Stimulated activated naive CD8-positive, alpha-beta T cell treated with anti-CD3 and anti-CD28 coated beads, Interleukin-15, Interleukin-2, amounts not matched to agents 100 ng/mL and 50 ng/mL, for 24 hours (primary cell): ENCODE results near the gene RRP8.

Experiments used
- H3K27ac Mint-ChIP-seq: one replicate; pipeline ENCODE4 v1.8.0; 2021; ENCODE audit warnings: mild to moderate bottlenecking, mixed read lengths
- H3K27me3 Mint-ChIP-seq: one replicate; pipeline ENCODE4 v1.8.0; 2021; ENCODE audit warnings: mixed read lengths
- H3K36me3 Mint-ChIP-seq: one replicate; pipeline ENCODE4 v1.8.0; 2021; ENCODE audit warnings: low read depth, mixed read lengths
- H3K4me1 Mint-ChIP-seq: one replicate; pipeline ENCODE4 v1.8.0; 2021; ENCODE audit warnings: low read depth, mixed read lengths
- H3K4me3 Mint-ChIP-seq: one replicate; pipeline ENCODE4 v1.8.0; 2021; ENCODE audit warnings: mild to moderate bottlenecking, mixed read lengths
- H3K9me3 Mint-ChIP-seq: one replicate; pipeline ENCODE4 v1.8.0; 2021; ENCODE audit warnings: mixed read lengths

RRP8 gene

DNA sequence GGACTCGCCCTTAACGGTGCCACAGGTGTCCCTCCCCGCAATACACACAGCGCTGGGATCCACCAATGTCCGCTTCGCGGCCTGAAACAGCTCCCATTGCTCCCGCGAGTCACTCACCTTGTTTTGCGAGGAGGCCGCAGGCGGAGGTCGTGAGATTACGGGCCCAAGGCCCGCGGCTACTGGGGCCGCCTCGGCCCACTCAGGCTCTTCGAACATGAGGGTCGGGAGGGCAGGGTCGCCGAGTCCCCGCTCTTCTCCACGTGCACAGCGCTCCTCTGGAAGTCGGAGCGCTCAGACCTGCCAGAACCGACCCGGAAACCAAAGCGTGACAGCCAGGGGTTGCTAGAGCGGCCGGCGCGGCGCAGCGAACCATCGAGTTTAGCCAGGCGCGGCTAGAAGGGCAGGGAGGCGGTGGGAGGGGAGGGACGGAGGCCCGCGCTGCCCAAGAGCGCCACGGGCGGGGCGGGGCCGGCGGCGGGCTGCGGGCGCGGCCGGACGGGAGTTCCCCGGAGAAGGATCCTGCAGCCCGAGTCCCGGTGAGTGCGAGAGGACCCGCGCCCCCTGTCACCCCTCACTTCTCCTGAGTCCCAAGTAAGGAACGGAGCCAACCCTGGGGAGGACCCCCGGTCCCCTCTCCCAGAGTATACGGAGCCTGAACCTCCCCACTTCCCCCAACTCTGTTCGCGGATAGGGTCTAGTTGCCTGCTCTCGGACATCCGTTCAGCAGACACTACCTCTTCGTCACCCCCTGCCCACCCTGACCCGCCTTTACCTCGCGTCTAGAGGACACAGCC, at the start of gene RRP8, which contains the start of gene ILK:
Gene RRP8, minus strand, starts transcription at position 330 of the 794 bp plus-strand sequence. Its CDS starts 114 bp downstream, at position 216.
Gene ILK, plus strand, starts transcription at position 488 of the 794 bp plus-strand sequence. CDS start 498 bp downstream, outside the sequence.
- Mint-ChIP-seq H3K27me3 (no peaks in the 10 kb centered on the region), H3K36me3 (peaks cover 29% of the 10 kb centered on the region)

DNA sequence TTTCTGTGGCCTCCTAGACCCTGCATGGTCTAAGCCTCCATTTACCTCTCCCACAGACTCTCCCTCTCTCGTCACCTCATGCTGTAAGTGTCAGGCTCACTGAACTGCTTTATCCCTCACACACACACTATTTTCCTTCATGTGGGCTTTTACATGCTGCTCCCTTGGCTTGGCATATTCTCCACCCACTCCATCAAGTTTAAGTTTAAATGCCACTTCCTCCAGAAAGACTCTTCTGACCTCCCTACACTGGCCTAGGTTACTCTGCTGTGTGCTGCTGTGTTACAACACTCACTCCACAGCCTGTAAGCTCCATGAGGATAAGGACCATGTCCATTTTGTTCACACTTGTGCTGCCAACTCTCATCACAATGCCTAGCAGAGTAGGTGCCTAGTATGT, 49.7 kb upstream of the RRP8 start:
- no peak overlapping the region for H3K27ac Mint-ChIP-seq
- no peak overlapping the region for H3K4me3 Mint-ChIP-seq
- H3K4me1 Mint-ChIP-seq: peaks cover 4% of the 10 kb centered on the region
- no peaks in the 10 kb centered on the region for H3K9me3 Mint-ChIP-seq
- no peaks in the 10 kb centered on the region for H3K36me3 Mint-ChIP-seq
- peaks cover 13% of the 10 kb centered on the region for H3K27me3 Mint-ChIP-seq

More for the DNA sequence above, at the start of gene RRP8, which contains the start of gene ILK:
- Mint-ChIP-seq H3K4me1 (peaks cover 27% of the 10 kb centered on the region), H3K9me3 (no peaks in the 10 kb centered on the region), H3K4me3 (no peak within 1 kb of the TSS), H3K27ac (no peak within 1 kb of the TSS)

DNA sequence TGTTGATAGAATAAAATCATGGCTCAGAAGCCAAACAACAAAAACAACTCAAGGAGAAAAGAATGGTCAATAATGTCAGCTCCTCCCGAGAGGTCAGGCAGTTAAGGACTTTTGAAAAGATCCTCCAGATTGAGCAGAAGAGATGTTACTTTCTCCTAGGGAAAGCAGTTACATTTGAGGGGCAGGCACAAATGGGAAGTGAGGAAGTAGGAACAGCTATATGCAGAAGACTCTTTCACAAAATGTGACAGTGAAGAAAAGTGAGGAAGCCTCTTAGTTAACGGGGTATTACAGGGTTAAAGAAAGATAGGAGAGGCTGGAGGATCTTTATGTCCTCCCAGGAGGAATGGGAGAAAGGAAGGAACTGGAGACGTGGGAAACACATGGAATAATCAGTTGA, 48.8 kb upstream of the RRP8 start:
- H3K4me3 Mint-ChIP-seq: no peak overlapping the region
- H3K27ac Mint-ChIP-seq: no peak overlapping the region
- no peaks in the 10 kb centered on the region for H3K9me3 Mint-ChIP-seq
- H3K27me3 Mint-ChIP-seq: peaks cover 13% of the 10 kb centered on the region
- H3K36me3 Mint-ChIP-seq: no peaks in the 10 kb centered on the region
- H3K4me1 Mint-ChIP-seq: peaks cover 4% of the 10 kb centered on the region

DNA sequence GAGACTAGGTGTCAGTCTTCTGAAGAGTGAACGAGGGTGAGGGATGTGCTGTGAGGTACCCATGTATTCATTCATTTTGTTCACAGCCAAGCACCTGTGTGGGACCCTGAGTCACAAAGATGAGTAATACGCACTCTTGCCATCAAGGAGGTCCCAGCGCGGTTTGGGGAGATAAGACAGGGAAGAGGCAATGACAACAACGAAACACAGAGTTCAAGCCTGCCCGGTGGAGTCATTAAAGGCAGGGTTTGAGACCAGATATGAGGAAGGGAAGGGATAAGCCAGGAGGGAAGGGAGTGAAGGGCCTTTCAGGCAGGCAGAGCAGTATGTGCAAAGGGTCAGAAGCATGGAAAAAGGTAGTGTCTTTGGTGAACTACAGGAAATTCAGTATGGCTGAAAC, 47.6 kb upstream of the RRP8 start:
- Mint-ChIP-seq H3K4me1 (peaks cover 1% of the 10 kb centered on the region), H3K4me3 (no peak overlapping the region), H3K36me3 (no peaks in the 10 kb centered on the region), H3K27me3 (peaks cover under 1% of the 10 kb centered on the region), H3K27ac (no peak overlapping the region), H3K9me3 (no peaks in the 10 kb centered on the region)

DNA sequence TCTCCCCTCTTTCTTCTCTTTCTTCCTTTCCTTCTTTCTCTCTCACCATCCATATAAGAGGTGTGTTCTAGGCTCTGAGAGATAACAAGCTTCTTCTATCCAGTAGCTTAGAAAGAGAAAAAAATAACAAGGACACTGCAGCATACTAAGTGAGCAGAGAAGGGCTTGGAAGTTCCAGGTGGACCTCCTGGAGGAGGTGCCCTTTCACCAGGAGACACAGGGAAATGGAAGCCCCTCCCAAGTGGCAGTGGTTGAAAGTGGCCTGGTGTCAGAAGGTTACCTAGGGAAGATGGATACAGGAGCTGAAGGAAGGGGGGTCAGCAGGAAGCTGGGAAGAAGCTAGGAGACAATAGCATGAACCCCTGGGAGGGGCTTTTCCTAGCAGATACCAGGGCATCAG, 46.7 kb upstream of the RRP8 start:
- Mint-ChIP-seq H3K27ac (no peak overlapping the region), H3K4me1 (no peaks in the 10 kb centered on the region), H3K4me3 (no peak overlapping the region), H3K36me3 (no peaks in the 10 kb centered on the region), H3K9me3 (no peaks in the 10 kb centered on the region), H3K27me3 (no peaks in the 10 kb centered on the region)

DNA sequence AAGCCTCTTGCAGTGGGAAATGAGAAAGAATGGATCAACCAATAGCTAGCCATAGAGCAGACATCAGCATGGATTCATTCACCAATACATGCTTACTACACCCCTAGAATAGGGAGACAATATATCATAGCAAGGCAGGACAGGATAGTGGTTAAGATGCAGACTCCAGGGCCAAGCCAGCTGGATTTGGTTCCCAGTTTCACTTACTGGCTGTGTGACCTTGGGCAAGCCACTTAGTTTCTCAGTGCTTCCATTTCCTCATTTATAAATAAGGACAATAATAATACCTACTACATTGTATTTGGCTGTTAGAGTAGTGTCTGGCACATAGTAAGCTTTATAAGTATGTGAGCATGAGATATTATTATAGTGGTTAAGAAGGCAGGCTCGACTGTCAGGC, 45.1 kb upstream of the RRP8 start:
- Mint-ChIP-seq H3K9me3 (no peaks in the 10 kb centered on the region), H3K27me3 (no peaks in the 10 kb centered on the region), H3K27ac (no peak overlapping the region), H3K4me1 (no peaks in the 10 kb centered on the region), H3K4me3 (no peak overlapping the region), H3K36me3 (no peaks in the 10 kb centered on the region)

DNA sequence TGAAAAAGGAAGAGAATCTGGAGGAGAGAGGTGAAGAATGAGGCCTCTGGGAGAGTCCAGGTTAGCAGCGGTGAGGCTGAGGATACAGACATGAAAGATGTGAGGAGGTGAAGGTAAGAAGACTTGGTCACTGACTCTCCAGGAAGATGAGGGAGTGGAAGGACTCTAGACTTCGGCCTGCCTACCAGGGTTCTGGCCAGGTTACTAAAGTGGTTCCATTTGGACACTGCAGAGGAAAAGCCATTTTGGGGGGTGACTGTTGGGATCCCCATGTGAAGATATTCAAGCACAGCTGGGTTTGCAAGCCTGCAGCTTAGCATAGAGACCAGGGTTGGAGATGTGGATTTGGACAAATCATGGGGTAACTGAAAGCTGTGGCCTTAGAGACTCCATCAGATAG, 44.4 kb upstream of the RRP8 start:
- Mint-ChIP-seq H3K27me3 (no peaks in the 10 kb centered on the region), H3K36me3 (no peaks in the 10 kb centered on the region), H3K9me3 (no peaks in the 10 kb centered on the region), H3K4me1 (no peaks in the 10 kb centered on the region), H3K4me3 (no peak overlapping the region), H3K27ac (no peak overlapping the region)

DNA sequence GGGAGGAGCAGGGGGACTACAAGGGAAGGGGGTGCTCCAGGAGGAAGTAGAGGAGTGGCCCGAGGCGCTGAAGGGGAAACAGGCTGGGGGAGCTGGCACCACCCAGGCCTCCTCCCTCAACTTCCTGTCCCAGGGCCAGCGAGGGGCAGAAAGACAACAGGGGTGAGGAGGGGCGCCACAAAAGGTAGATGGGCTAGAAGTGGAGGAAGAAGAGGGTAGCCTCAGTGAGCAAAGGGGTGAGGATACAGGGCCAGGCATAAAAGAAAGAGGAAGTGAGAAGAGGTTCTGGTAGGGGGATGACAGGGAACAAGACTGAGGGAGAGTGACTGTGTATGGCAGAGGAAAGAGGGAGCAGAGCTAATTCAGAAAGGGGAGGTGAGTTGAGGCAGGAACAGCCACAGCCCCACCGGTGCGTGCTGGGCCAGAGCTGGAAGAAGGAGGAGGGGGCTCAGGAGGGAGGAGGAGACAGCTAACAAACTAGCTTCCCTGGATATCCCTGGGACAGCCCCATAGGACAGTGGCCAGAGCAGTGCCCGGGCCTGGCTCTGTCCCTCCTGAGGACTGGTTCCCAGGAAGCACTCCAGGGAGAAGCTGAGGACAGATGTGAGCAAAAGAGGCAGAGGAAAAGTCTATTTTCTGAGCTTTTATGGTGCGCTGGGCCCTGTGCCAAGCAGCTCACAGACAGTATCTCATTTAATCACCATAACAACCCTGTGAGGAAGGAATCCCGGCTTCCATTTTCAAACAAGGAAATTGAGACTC, 43.7 kb upstream of the RRP8 start:
- no peaks in the 10 kb centered on the region for H3K4me1 Mint-ChIP-seq
- H3K4me3 Mint-ChIP-seq: no peak overlapping the region
- no peak overlapping the region for H3K27ac Mint-ChIP-seq
- H3K9me3 Mint-ChIP-seq: no peaks in the 10 kb centered on the region
- no peaks in the 10 kb centered on the region for H3K36me3 Mint-ChIP-seq
- H3K27me3 Mint-ChIP-seq: no peaks in the 10 kb centered on the region

DNA sequence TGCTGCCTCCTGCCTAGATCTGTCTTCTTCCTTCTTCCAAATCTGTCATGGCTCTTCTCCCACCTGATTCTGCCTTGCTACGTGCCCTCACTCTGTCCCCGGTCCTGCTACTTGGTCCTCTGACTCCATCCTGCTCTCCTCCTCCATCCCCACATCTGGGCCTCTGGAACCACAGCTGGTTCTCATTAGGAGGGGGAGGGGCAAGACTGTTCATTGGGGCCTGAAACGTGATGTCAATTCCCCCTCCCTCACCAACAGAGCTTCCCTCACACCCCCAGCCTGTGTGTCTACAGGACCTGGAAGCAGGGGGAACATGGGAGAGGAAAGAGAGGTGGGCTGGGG, 43.1 kb upstream of the RRP8 start:
- Mint-ChIP-seq H3K27ac (no peak overlapping the region), H3K9me3 (no peaks in the 10 kb centered on the region), H3K36me3 (no peaks in the 10 kb centered on the region), H3K4me3 (no peak overlapping the region), H3K27me3 (no peaks in the 10 kb centered on the region), H3K4me1 (no peaks in the 10 kb centered on the region)

DNA sequence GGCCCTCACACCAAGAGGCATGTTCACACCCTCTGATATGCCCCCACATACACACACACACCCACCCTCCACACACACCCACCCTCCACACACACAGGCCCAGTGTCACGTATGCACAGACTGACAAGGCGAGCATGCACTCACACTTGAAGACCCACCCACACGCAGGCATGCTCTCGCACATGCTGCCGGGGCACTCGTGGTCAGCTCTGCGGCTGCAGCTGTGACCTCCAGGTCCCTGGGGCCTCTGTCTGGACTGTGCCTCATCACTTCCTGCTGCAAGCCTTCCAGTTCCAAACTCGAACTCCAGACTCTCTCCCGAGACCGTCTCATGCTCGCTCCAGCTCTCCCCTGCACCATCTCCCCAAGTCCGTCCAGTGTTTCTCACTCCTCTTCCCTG, 42.7 kb upstream of the RRP8 start:
- no peaks in the 10 kb centered on the region for H3K4me1 Mint-ChIP-seq
- no peak overlapping the region for H3K27ac Mint-ChIP-seq
- no peaks in the 10 kb centered on the region for H3K36me3 Mint-ChIP-seq

DNA sequence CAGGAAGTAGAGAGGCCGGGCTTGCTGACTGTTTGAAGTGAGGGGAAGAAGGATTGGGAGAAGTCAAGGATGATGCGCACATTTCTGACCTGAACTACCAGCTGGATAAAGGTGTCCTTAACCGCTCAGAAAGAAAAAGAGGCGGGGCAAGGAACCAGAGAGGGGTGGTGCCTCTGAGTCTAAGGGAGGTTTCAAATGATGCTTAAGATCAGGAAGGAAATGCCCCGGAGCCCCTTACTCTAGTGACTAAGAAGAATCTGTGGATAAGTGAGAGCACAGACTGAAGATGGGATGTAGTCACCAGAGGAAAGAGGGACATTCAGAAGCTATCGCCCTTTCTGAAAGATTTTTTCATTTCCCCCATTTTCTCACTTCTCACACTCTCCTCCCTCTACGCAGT, 39.5 kb upstream of the RRP8 start:
- Mint-ChIP-seq H3K4me3 (no peak overlapping the region), H3K27ac (no peak overlapping the region), H3K9me3 (no peaks in the 10 kb centered on the region), H3K27me3 (no peaks in the 10 kb centered on the region), H3K4me1 (no peaks in the 10 kb centered on the region), H3K36me3 (no peaks in the 10 kb centered on the region)

More for the DNA sequence above, 42.7 kb upstream of the RRP8 start:
- Mint-ChIP-seq H3K4me3 (no peak overlapping the region), H3K27me3 (no peaks in the 10 kb centered on the region), H3K9me3 (no peaks in the 10 kb centered on the region)

DNA sequence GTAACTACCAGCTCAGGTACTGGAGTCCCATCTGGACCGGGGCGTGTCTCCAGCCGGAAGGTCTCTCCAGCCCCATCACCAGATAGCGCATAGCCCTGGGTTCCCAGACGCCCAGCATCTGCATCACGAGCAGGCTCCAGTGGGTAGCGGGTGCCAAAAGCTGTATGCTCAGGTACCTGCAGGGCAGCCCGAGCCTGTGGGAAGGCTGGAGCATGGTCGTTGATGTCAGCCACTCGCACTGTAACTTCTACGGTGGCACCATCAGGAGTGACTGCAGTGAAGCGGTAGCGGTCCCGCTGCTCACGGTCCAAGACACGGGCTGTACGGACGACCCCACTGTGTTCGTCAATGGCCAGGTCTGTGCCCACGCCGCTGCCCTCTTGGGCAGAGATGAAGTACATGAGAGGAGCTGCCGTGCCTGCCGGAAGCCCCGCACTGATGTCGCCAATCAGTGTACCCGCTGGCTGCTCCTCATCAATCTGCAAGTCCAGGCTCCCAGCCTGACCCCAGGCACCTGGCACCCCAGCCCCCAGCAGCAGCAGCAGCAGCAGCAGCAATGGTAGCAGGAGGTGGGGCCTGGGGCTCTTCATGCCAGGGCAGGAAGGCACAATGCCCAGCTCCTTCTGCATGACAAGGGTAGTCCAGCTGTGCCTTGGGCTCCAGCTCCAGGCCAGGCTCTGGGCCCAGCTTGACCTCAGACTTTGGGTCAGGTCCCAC, 37.7 kb upstream of the RRP8 start:
- Mint-ChIP-seq H3K4me3 (no peak overlapping the region), H3K9me3 (no peaks in the 10 kb centered on the region), H3K27me3 (no peaks in the 10 kb centered on the region), H3K27ac (no peak overlapping the region), H3K36me3 (no peaks in the 10 kb centered on the region), H3K4me1 (no peaks in the 10 kb centered on the region)

DNA sequence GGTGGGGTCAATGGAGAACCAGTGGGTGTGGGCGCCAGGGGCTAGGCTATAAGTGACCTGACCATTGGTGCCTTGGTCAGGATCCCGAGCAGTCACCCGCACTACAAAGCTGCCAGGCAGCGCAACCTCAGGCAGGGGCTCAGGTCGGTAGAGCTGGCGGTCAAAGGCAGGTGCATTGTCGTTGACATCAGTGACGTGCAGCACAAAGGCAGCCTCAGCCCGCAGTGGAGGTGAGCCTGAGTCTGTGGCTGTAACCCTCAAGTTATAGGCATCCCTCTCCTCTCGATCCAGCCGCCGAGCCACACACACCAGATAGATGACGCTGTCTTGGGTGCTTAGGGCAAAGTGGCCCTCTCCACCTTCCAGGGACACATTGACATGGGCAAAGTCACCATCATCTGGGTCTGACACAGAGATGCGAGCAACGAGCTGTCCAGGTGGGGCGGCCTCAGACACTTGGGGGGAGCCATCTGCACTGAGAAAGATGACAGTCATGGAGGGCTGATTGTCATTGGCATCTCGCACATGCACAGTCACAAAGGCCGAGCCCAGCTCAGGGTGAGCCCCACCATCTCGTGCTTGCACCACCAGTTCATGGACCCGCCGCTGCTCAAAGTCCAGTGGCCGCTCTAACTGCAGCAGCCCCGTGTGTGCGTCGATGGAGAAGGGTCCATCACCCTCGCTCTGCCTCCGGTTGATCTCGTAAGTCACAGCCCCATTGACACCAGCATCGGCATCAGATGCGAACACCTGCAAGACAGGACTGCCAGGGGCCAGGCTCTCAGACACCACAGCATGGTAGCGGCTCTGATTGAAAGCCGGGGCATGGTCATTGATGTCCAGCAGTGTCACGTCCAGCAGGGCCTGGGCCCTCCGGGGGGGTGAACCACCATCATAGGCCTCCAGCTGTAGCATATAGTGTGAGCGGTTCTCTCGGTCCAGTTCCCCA, 36.9 kb upstream of the RRP8 start:
- Mint-ChIP-seq H3K9me3 (no peaks in the 10 kb centered on the region), H3K36me3 (no peaks in the 10 kb centered on the region), H3K27ac (no peak overlapping the region), H3K27me3 (no peaks in the 10 kb centered on the region), H3K4me1 (no peaks in the 10 kb centered on the region), H3K4me3 (no peak overlapping the region)

DNA sequence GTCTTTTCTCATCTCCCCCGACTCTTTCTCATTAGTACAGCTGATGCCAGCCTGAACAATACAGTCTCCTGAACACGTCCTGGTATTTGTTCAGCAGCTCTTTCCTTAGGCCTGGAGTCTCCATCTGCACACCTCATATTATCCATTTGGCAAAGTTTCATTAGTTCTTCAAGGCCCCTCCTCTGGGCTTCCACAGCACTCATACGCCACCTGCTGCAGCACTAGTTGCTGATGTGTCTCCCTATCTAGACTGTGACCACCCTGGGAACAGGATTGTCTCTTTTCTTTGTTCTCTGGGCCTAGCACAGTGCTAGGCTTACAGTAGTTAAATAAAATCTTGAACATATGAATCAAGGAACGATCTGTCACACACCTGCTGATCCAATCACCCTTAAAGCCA, 35.0 kb upstream of the RRP8 start:
- Mint-ChIP-seq H3K27me3 (no peaks in the 10 kb centered on the region), H3K4me3 (no peak overlapping the region), H3K27ac (no peak overlapping the region), H3K36me3 (no peaks in the 10 kb centered on the region), H3K9me3 (no peaks in the 10 kb centered on the region), H3K4me1 (no peaks in the 10 kb centered on the region)
